ENCODE measurements around the gene PTH1R. TPM values are rescaled to one million over a fixed set of nuclear protein-coding genes. Genes with fewer than 3 reads are reported as not detected.

Gene PTH1R
- total and polyA plus RNA-seq, 4 donors: 11.2 to 29.7 (median 19.9) TPM

GRCh38 chr3:46866032-46866595 is 11.4 kb upstream of the PTH1R start:
- DNase-seq (no peak), ATAC-seq (ENCODE audit: insufficient read depth, low FRiP score) (no peak)
- Histone ChIP-seq H3K27me3 (ENCODE audit: control insufficient read depth in 3 of 3, insufficient read depth in 3 of 3, low read length in 2 of 3) (no peaks in the 10 kb centered on the region), H3K4me1 (ENCODE audit: control insufficient read depth in 5 of 5, insufficient read depth in 5 of 5, low read length in 5 of 5) (peaks cover 6 to 71% (median 36%) of the 10 kb centered on the region in 5 donors), H3K4me3 (no peak overlapping the region), H3K27ac (ENCODE audit: low read depth in 1 of 2, low read length in 1 of 2) (peak overlapping the region in 1 of 2 donors; percentile 8), H3K9ac (ENCODE audit: insufficient read depth in 1 of 2, low read length in 2 of 2) (no peak overlapping the region), H3K9me3 (ENCODE audit: control insufficient read depth in 4 of 4, insufficient read depth in 3 of 4, low read length in 3 of 4) (no peaks in the 10 kb centered on the region), H3K36me3 (ENCODE audit: control insufficient read depth in 4 of 4, insufficient read depth in 4 of 4, low read length in 4 of 4) (no peaks in the 10 kb centered on the region)
- TF ChIP-seq CTCF (IDR thresholded peaks at IDR 0.05; ENCODE audit: control extremely low read depth, extremely low read depth): no peak
- WGBS, 2 donors: 75 to 84% methylated on average over 11 of the region's 11 CpGs

GRCh38 chr3:46866720-46867549 is 10.6 kb upstream of the PTH1R start:
- DNase-seq (peak; percentile 69 to 72 (median 70)), ATAC-seq (ENCODE audit: insufficient read depth, low FRiP score) (peak; percentile 67)
- Histone ChIP-seq H3K9ac (ENCODE audit: insufficient read depth in 1 of 2, low read length in 2 of 2) (no peak overlapping the region), H3K9me3 (ENCODE audit: control insufficient read depth in 4 of 4, insufficient read depth in 3 of 4, low read length in 3 of 4) (no peaks in the 10 kb centered on the region), H3K4me3 (no peak overlapping the region), H3K27ac (ENCODE audit: low read depth in 1 of 2, low read length in 1 of 2) (peak overlapping the region; percentile 27 to 68), H3K36me3 (ENCODE audit: control insufficient read depth in 4 of 4, insufficient read depth in 4 of 4, low read length in 4 of 4) (no peaks in the 10 kb centered on the region), H3K27me3 (ENCODE audit: control insufficient read depth in 3 of 3, insufficient read depth in 3 of 3, low read length in 2 of 3) (no peaks in the 10 kb centered on the region), H3K4me1 (ENCODE audit: control insufficient read depth in 5 of 5, insufficient read depth in 5 of 5, low read length in 5 of 5) (peaks cover 6 to 76% (median 36%) of the 10 kb centered on the region in 5 donors)
- TF ChIP-seq CTCF (IDR thresholded peaks at IDR 0.05; ENCODE audit: control extremely low read depth, extremely low read depth): peak; percentile 74
- 31 to 45% methylated on average over 15 of the region's 15 CpGs for WGBS, 2 donors

- WGBS, 2 donors: 30 to 77% methylated on average over 12 to 15 of the region's 15 CpGs
- no peaks in the 10 kb centered on the region for H3K27me3 ChIP-seq (ENCODE audit: control insufficient read depth in 3 of 3, insufficient read depth in 3 of 3, low read length in 2 of 3)
- DNase-seq (peak; percentile 85 to 92 (median 85)), ATAC-seq (ENCODE audit: insufficient read depth, low FRiP score) (peak; percentile 54)
- H3K4me3 ChIP-seq: no peak overlapping the region
- no peaks in the 10 kb centered on the region for H3K36me3 ChIP-seq (ENCODE audit: control insufficient read depth in 4 of 4, insufficient read depth in 4 of 4, low read length in 4 of 4)
- no peaks in the 10 kb centered on the region for H3K9me3 ChIP-seq (ENCODE audit: control insufficient read depth in 4 of 4, insufficient read depth in 3 of 4, low read length in 3 of 4)
- peaks cover 6 to 80% (median 36%) of the 10 kb centered on the region in 5 donors for H3K4me1 ChIP-seq (ENCODE audit: control insufficient read depth in 5 of 5, insufficient read depth in 5 of 5, low read length in 5 of 5)
- H3K9ac ChIP-seq (ENCODE audit: insufficient read depth in 1 of 2, low read length in 2 of 2): no peak overlapping the region
- no peak for TF ChIP-seq CTCF (IDR thresholded peaks at IDR 0.05; ENCODE audit: control extremely low read depth, extremely low read depth)
- H3K27ac ChIP-seq (ENCODE audit: low read depth in 1 of 2, low read length in 1 of 2): peak overlapping the region; percentile 27 to 68
These were observed 10.0 kb upstream of the PTH1R start for GRCh38 chr3:46867550-46867898.
